ENCODE measurements around the gene NEURL1B. TPM values are rescaled to one million over a fixed set of nuclear protein-coding genes. Genes with fewer than 3 reads are reported as not detected.

Gene NEURL1B
- total RNA-seq, 2 donors from 2014 or later: 0.23 to 1.4 TPM

GRCh38 chr5:172733131-172733973 lies 92.3 kb downstream of the NEURL1B start:
- Mint-ChIP-seq H3K9me3 (no peaks in the 10 kb centered on the region), H3K36me3 (no peaks in the 10 kb centered on the region), H3K27ac (no peak overlapping the region)
- ATAC-seq (no peak), DNase-seq (ENCODE audit: low spot score in 2 of 2) (no peak)

GRCh38 chr5:172733974-172734346 lies 92.9 kb downstream of the NEURL1B start:
- DNase-seq (ENCODE audit: low spot score in 2 of 2) (no peak), ATAC-seq (no peak)
- Mint-ChIP-seq H3K27ac (no peak overlapping the region), H3K9me3 (no peaks in the 10 kb centered on the region), H3K36me3 (no peaks in the 10 kb centered on the region)

- ATAC-seq (no peak), DNase-seq (ENCODE audit: low spot score in 2 of 2) (no peak)
- Mint-ChIP-seq H3K36me3 (no peaks in the 10 kb centered on the region), H3K27ac (no peak overlapping the region), H3K9me3 (no peaks in the 10 kb centered on the region)
Measured at GRCh38 chr5:172735141-172735831, 94.2 kb downstream of the NEURL1B start.

- Mint-ChIP-seq H3K9me3 (no peaks in the 10 kb centered on the region), H3K27ac (no peak overlapping the region), H3K36me3 (no peaks in the 10 kb centered on the region)
- DNase-seq (ENCODE audit: low spot score in 2 of 2): no peak
- no peak for ATAC-seq
Measured at GRCh38 chr5:172736508-172737135, 95.6 kb downstream of the NEURL1B start.

GRCh38 chr5:172739375-172739774 lies 98.3 kb downstream of the NEURL1B start:
- DNase-seq (ENCODE audit: low spot score in 2 of 2) (no peak), ATAC-seq (no peak)
- Mint-ChIP-seq H3K27ac (no peak overlapping the region), H3K9me3 (no peaks in the 10 kb centered on the region), H3K36me3 (no peaks in the 10 kb centered on the region)

- DNase-seq (ENCODE audit: low spot score in 2 of 2) (no peak), ATAC-seq (no peak)
- no peak overlapping the region for H3K27ac Mint-ChIP-seq
- H3K36me3 Mint-ChIP-seq: no peaks in the 10 kb centered on the region
- H3K9me3 Mint-ChIP-seq: no peaks in the 10 kb centered on the region
Measured at GRCh38 chr5:172740428-172741205, 99.6 kb downstream of the NEURL1B start.

Other genes starting within 250 kb of the NEURL1B start
- gene SH3PXD2B, start 186.7 kb upstream of the NEURL1B start, total RNA-seq: under 1 TPM; 0.09 to 0.64 TPM
- gene DUSP1, start 129.9 kb downstream of the NEURL1B start, total RNA-seq: 10 to 100 TPM; 12.0 to 17.6 TPM
- 10 to 100 TPM; 37.0 to 52.9 TPM for gene ERGIC1, start 193.0 kb downstream of the NEURL1B start, total RNA-seq